ENCODE results near the gene IFT80. TPM values are rescaled to one million over a fixed set of nuclear protein-coding genes. Genes with fewer than 3 reads are reported as not detected.

The IFT80 gene
- total and polyA plus RNA-seq, 2 donors (not counting 1 experiment from before 2014, with no cell fraction given), result 38.4 to 75.0 TPM

GRCh38 chr3:160225176-160226025 is 173.6 kb downstream of the IFT80 start, which contains the start of gene C3orf80:
Gene C3orf80, plus strand, starts transcription at chr3:160225422. Its CDS starts 214 bp downstream, at chr3:160225636.
- H3K27ac ChIP-seq (ENCODE audit: insufficient read depth, low read length), result no peak within 1 kb of the TSS
- peak within 1 kb of the TSS; percentile 75 for H2AFZ ChIP-seq (ENCODE audit: low read length)
- no peak within 1 kb of the TSS for H3K9ac ChIP-seq (ENCODE audit: insufficient read depth, low read length)
- peaks cover 23% of the 10 kb centered on the region for H3K27me3 ChIP-seq (ENCODE audit: control insufficient read depth, insufficient read depth, low read length)
- peak within 1 kb of the TSS; percentile 79 for H3K4me2 ChIP-seq (ENCODE audit: extremely low read depth, insufficient read depth, low read length)
- H3K9me3 ChIP-seq (ENCODE audit: control insufficient read depth, insufficient read depth, low read depth, low read length), result no peaks in the 10 kb centered on the region
- H3K79me2 ChIP-seq (ENCODE audit: control insufficient read depth, insufficient read depth, low read length), result no peaks in the 10 kb centered on the region
- H3K4me1 ChIP-seq (ENCODE audit: control insufficient read depth, extremely low read depth, insufficient read depth, low read length), result no peaks in the 10 kb centered on the region
- no peaks in the 10 kb centered on the region for H4K20me1 ChIP-seq (ENCODE audit: control insufficient read depth, extremely low read depth, insufficient read depth, low read length)
- TF ChIP-seq CTCF (conservative IDR thresholded peaks at IDR 0.05 in 1 of 2, IDR thresholded peaks at IDR 0.05 in 1 of 2; ENCODE audit: low read depth in 1 of 2, low read length in 2 of 2), result no peak
- no peak for TF ChIP-seq EZH2 (IDR thresholded peaks at IDR 0.05; ENCODE audit: low read length, missing control alignments)
- H3K4me3 ChIP-seq (replicated peaks in 1 of 4; ENCODE audit: control extremely low read depth in 1 of 4, insufficient read depth in 1 of 4, low read depth in 3 of 4, low read length in 4 of 4), result peak within 1 kb of the TSS; percentile 25 to 56 (median 45)
- H3K36me3 ChIP-seq (ENCODE audit: control insufficient read depth, insufficient read depth, low read length), result no peaks in the 10 kb centered on the region
- peak; percentile 21 to 52 for DNase-seq (ENCODE audit: low read depth in 2 of 2)

GRCh38 chr3:160224811-160225175 is 174.2 kb downstream of the IFT80 start:
- Histone ChIP-seq H3K9ac (ENCODE audit: insufficient read depth, low read length) (no peak overlapping the region), H3K9me3 (ENCODE audit: control insufficient read depth, insufficient read depth, low read depth, low read length) (no peaks in the 10 kb centered on the region), H2AFZ (ENCODE audit: low read length) (no peak overlapping the region), H3K36me3 (ENCODE audit: control insufficient read depth, insufficient read depth, low read length) (no peaks in the 10 kb centered on the region), H3K4me3 (replicated peaks in 1 of 4; ENCODE audit: control extremely low read depth in 1 of 4, insufficient read depth in 1 of 4, low read depth in 3 of 4, low read length in 4 of 4) (peak overlapping the region; percentile 20 to 56 (median 45)), H3K27ac (ENCODE audit: insufficient read depth, low read length) (no peak overlapping the region), H3K4me1 (ENCODE audit: control insufficient read depth, extremely low read depth, insufficient read depth, low read length) (no peaks in the 10 kb centered on the region), H3K27me3 (ENCODE audit: control insufficient read depth, insufficient read depth, low read length) (peaks cover 23% of the 10 kb centered on the region), H4K20me1 (ENCODE audit: control insufficient read depth, extremely low read depth, insufficient read depth, low read length) (no peaks in the 10 kb centered on the region), H3K4me2 (ENCODE audit: extremely low read depth, insufficient read depth, low read length) (peak overlapping the region; percentile 79), H3K79me2 (ENCODE audit: control insufficient read depth, insufficient read depth, low read length) (no peaks in the 10 kb centered on the region)
- TF ChIP-seq EZH2 (IDR thresholded peaks at IDR 0.05; ENCODE audit: low read length, missing control alignments), result no peak
- TF ChIP-seq CTCF (conservative IDR thresholded peaks at IDR 0.05 in 1 of 2, IDR thresholded peaks at IDR 0.05 in 1 of 2; ENCODE audit: low read depth in 1 of 2, low read length in 2 of 2), result no peak
- no peak for DNase-seq (ENCODE audit: low read depth in 2 of 2)

- H3K4me1 ChIP-seq (ENCODE audit: control insufficient read depth, extremely low read depth, insufficient read depth, low read length), result no peaks in the 10 kb centered on the region
- peaks cover 24% of the 10 kb centered on the region for H3K27me3 ChIP-seq (ENCODE audit: control insufficient read depth, insufficient read depth, low read length)
- no peak overlapping the region for H2AFZ ChIP-seq (ENCODE audit: low read length)
- no peaks in the 10 kb centered on the region for H3K79me2 ChIP-seq (ENCODE audit: control insufficient read depth, insufficient read depth, low read length)
- TF ChIP-seq EZH2 (IDR thresholded peaks at IDR 0.05; ENCODE audit: low read length, missing control alignments) (no peak), CTCF (conservative IDR thresholded peaks at IDR 0.05 in 1 of 2, IDR thresholded peaks at IDR 0.05 in 1 of 2; ENCODE audit: low read depth in 1 of 2, low read length in 2 of 2) (no peak)
- H3K9ac ChIP-seq (ENCODE audit: insufficient read depth, low read length), result no peak overlapping the region
- H3K4me2 ChIP-seq (ENCODE audit: extremely low read depth, insufficient read depth, low read length), result no peak overlapping the region
- no peaks in the 10 kb centered on the region for H3K9me3 ChIP-seq (ENCODE audit: control insufficient read depth, insufficient read depth, low read depth, low read length)
- DNase-seq (ENCODE audit: low read depth in 2 of 2), result no peak
- H3K27ac ChIP-seq (ENCODE audit: insufficient read depth, low read length), result no peak overlapping the region
- no peak overlapping the region for H3K4me3 ChIP-seq (replicated peaks in 1 of 4; ENCODE audit: control extremely low read depth in 1 of 4, insufficient read depth in 1 of 4, low read depth in 3 of 4, low read length in 4 of 4)
- no peaks in the 10 kb centered on the region for H4K20me1 ChIP-seq (ENCODE audit: control insufficient read depth, extremely low read depth, insufficient read depth, low read length)
- H3K36me3 ChIP-seq (ENCODE audit: control insufficient read depth, insufficient read depth, low read length), result no peaks in the 10 kb centered on the region
Observed at GRCh38 chr3:160224256-160224655, 174.8 kb downstream of the IFT80 start.

Measured in fibroblast of lung (primary cell).